Stimulated activated CD8-positive, alpha-beta memory T cell treated with anti-CD3 and anti-CD28 coated beads, Interleukin-12 subunit alpha, Interleukin-12 subunit beta, amount 100 ng/mL, for 1 hour (primary cell): ENCODE results near the gene SLFN12L.
"Not testable (repeated sequence)": the region's sequence is repeated elsewhere in the genome, so short reads cannot be mapped to it uniquely, and the experiment has no call there.

Experiments
- DNase-seq: peaks from one replicate; pipeline ENCODE4 v3.0.0-alpha.2; 2020; ENCODE audit warnings: low read depth

Gene SLFN12L

GRCh38 chr17:35542990-35543389 lies 5.5 kb upstream of the SLFN12L start:
- no peak for DNase-seq

GRCh38 chr17:35541434-35541833 lies 4.0 kb upstream of the SLFN12L start:
- DNase-seq: no peak

GRCh38 chr17:35540589-35541404 lies 3.3 kb upstream of the SLFN12L start:
- no peak for DNase-seq

- no peak for DNase-seq
Observed at GRCh38 chr17:35539659-35540026, 2.2 kb upstream of the SLFN12L start.

- no peak for DNase-seq
Observed at GRCh38 chr17:35536664-35537171, 760 bp downstream of the SLFN12L start.

- DNase-seq: not testable (repeated sequence)
Observed at GRCh38 chr17:35535406-35535805, 2.1 kb downstream of the SLFN12L start.

GRCh38 chr17:35534576-35535093 lies 2.8 kb downstream of the SLFN12L start:
- no peak for DNase-seq

GRCh38 chr17:35531160-35531559 lies 6.3 kb downstream of the SLFN12L start:
- DNase-seq: no peak

- no peak for DNase-seq
Observed at GRCh38 chr17:35529866-35530265, 7.6 kb downstream of the SLFN12L start.

- not testable (repeated sequence) for DNase-seq
Observed at GRCh38 chr17:35529326-35529725, 8.2 kb downstream of the SLFN12L start.

- no peak for DNase-seq
Observed at GRCh38 chr17:35523296-35523695, 14.2 kb downstream of the SLFN12L start.

GRCh38 chr17:35521654-35522256 lies 15.7 kb downstream of the SLFN12L start:
- peak; percentile 30 for DNase-seq

- no peak for DNase-seq
Observed at GRCh38 chr17:35521150-35521549, 16.3 kb downstream of the SLFN12L start.

- no peak for DNase-seq
Observed at GRCh38 chr17:35519906-35520442, 17.5 kb downstream of the SLFN12L start.

- no peak for DNase-seq
Observed at GRCh38 chr17:35519439-35519838, 18.0 kb downstream of the SLFN12L start.

- not testable (repeated sequence) for DNase-seq
Observed at GRCh38 chr17:35518431-35518830, 19.0 kb downstream of the SLFN12L start.

- DNase-seq: no peak
Observed at GRCh38 chr17:35515027-35515426, 22.5 kb downstream of the SLFN12L start.

GRCh38 chr17:35514564-35514963 lies 22.9 kb downstream of the SLFN12L start:
- DNase-seq: no peak

- no peak for DNase-seq
Observed at GRCh38 chr17:35510052-35510451, 27.4 kb downstream of the SLFN12L start.

- DNase-seq: not testable (repeated sequence)
Observed at GRCh38 chr17:35507714-35508113, 29.8 kb downstream of the SLFN12L start.

GRCh38 chr17:35499548-35499947 lies 37.9 kb downstream of the SLFN12L start:
- no peak for DNase-seq

- no peak for DNase-seq
Observed at GRCh38 chr17:35498448-35499178, 38.9 kb downstream of the SLFN12L start.
